ENCODE results near the gene CRY2.

CRY2 gene

GRCh38 chr11:45890886-45891550 is 43.7 kb downstream of the CRY2 start:
- no peak for DNase-seq (ENCODE audit: low spot score)
- no peak for TF ChIP-seq CTCF (IDR thresholded peaks at IDR 0.05; ENCODE audit: borderline replicate concordance, control extremely low read depth, extremely low read depth, insufficient read depth, missing control alignments)
- in situ Hi-C loops (cut with MboI; ENCODE audit: low sequenced_read_pairs, unreplicated experiment), result no loop called here

GRCh38 chr11:45892856-45893255 is 45.6 kb downstream of the CRY2 start:
- no peak for TF ChIP-seq CTCF (IDR thresholded peaks at IDR 0.05; ENCODE audit: borderline replicate concordance, control extremely low read depth, extremely low read depth, insufficient read depth, missing control alignments)
- no peak for DNase-seq (ENCODE audit: low spot score)
- in situ Hi-C loops (cut with MboI; ENCODE audit: low sequenced_read_pairs, unreplicated experiment), result no loop called here

GRCh38 chr11:45894555-45895247 is 47.4 kb downstream of the CRY2 start:
- no peak for TF ChIP-seq CTCF (IDR thresholded peaks at IDR 0.05; ENCODE audit: borderline replicate concordance, control extremely low read depth, extremely low read depth, insufficient read depth, missing control alignments)
- DNase-seq (ENCODE audit: low spot score), result no peak
- in situ Hi-C loops (cut with MboI; ENCODE audit: low sequenced_read_pairs, unreplicated experiment), result no loop called here

- no peak for DNase-seq (ENCODE audit: low spot score)
- no peak for TF ChIP-seq CTCF (IDR thresholded peaks at IDR 0.05; ENCODE audit: borderline replicate concordance, control extremely low read depth, extremely low read depth, insufficient read depth, missing control alignments)
- in situ Hi-C loops (cut with MboI; ENCODE audit: low sequenced_read_pairs, unreplicated experiment), result no loop called here
These were observed 48.4 kb downstream of the CRY2 start for GRCh38 chr11:45895553-45896259.

- no peak for DNase-seq (ENCODE audit: low spot score)
- no peak for TF ChIP-seq CTCF (IDR thresholded peaks at IDR 0.05; ENCODE audit: borderline replicate concordance, control extremely low read depth, extremely low read depth, insufficient read depth, missing control alignments)
- in situ Hi-C loops (cut with MboI; ENCODE audit: low sequenced_read_pairs, unreplicated experiment), result no loop called here
These were observed 49.2 kb downstream of the CRY2 start for GRCh38 chr11:45896422-45896984.

- in situ Hi-C loops (cut with MboI; ENCODE audit: low sequenced_read_pairs, unreplicated experiment), result no loop called here
- no peak for DNase-seq (ENCODE audit: low spot score)
- TF ChIP-seq CTCF (IDR thresholded peaks at IDR 0.05; ENCODE audit: borderline replicate concordance, control extremely low read depth, extremely low read depth, insufficient read depth, missing control alignments), result no peak
These were observed 50.3 kb downstream of the CRY2 start for GRCh38 chr11:45897556-45897955.

Measured in GM13976 (cell line).